HG02571 (cell line): ENCODE measurements around the gene FHIT.
A peak's percentile ranks its signal among the peaks of the same experiment; 100 is the strongest.
"Not testable (repeated sequence)": the region's sequence is repeated elsewhere in the genome, so short reads cannot be mapped to it uniquely, and the experiment has no call there.

Experiments used
- ATAC-seq: cut with Tn5 transposase; IDR thresholded peaks from one replicate; pipeline ENCODE4 v1.9.1; 2021; ENCODE audit warnings: mild to moderate bottlenecking, moderate library complexity; ENCODE audit not compliant: unreplicated experiment

Gene FHIT

GRCh38 chr3:59990915-59991314, 1260.3 kb downstream of the FHIT start:
- no peak for ATAC-seq

GRCh38 chr3:59982510-59982909, 1268.7 kb downstream of the FHIT start:
- no peak for ATAC-seq

- ATAC-seq: no peak
Observed at GRCh38 chr3:59981377-59981776, 1269.9 kb downstream of the FHIT start.

- ATAC-seq: no peak
Observed at GRCh38 chr3:59980576-59980975, 1270.7 kb downstream of the FHIT start.

GRCh38 chr3:59979542-59979941, 1271.7 kb downstream of the FHIT start:
- no peak for ATAC-seq

GRCh38 chr3:59978979-59979378, 1272.3 kb downstream of the FHIT start:
- peak; percentile 93 for ATAC-seq

GRCh38 chr3:59970796-59971195, 1280.5 kb downstream of the FHIT start:
- no peak for ATAC-seq

- ATAC-seq: no peak
Observed at GRCh38 chr3:59970376-59970775, 1280.9 kb downstream of the FHIT start.

- no peak for ATAC-seq
Observed at GRCh38 chr3:59968513-59969045, 1282.7 kb downstream of the FHIT start.

GRCh38 chr3:59963676-59964075, 1287.6 kb downstream of the FHIT start:
- no peak for ATAC-seq

GRCh38 chr3:59957150-59957549, 1294.1 kb downstream of the FHIT start:
- no peak for ATAC-seq

- ATAC-seq: no peak
Observed at GRCh38 chr3:59953104-59953503, 1298.1 kb downstream of the FHIT start.

GRCh38 chr3:59949311-59949710, 1301.9 kb downstream of the FHIT start:
- ATAC-seq: no peak

GRCh38 chr3:59946401-59946800, 1304.9 kb downstream of the FHIT start:
- ATAC-seq: no peak

GRCh38 chr3:59940718-59941117, 1310.5 kb downstream of the FHIT start:
- ATAC-seq: no peak

GRCh38 chr3:59939826-59940426, 1311.3 kb downstream of the FHIT start:
- no peak for ATAC-seq

GRCh38 chr3:59938828-59939227, 1312.4 kb downstream of the FHIT start:
- ATAC-seq: no peak

- ATAC-seq: no peak
Observed at GRCh38 chr3:59937201-59937600, 1314.1 kb downstream of the FHIT start.

GRCh38 chr3:59936472-59936871, 1314.8 kb downstream of the FHIT start:
- ATAC-seq: no peak

GRCh38 chr3:59935025-59935424, 1316.2 kb downstream of the FHIT start:
- ATAC-seq: peak; percentile 97

- not testable (repeated sequence) for ATAC-seq
Observed at GRCh38 chr3:59934560-59934959, 1316.7 kb downstream of the FHIT start.

- ATAC-seq: no peak
Observed at GRCh38 chr3:59930170-59930569, 1321.1 kb downstream of the FHIT start.

- no peak for ATAC-seq
Observed at GRCh38 chr3:59927056-59927455, 1324.2 kb downstream of the FHIT start.
